Loucy (cell line): ENCODE results near the gene KCNJ6.

Experiments used
- CTCF ChIP-seq: fragments of 200-600 bp; sonication (generic); conservative IDR thresholded peaks from 2 replicates; pipeline ENCODE4 v1.5.1; 2014; ENCODE audit warnings: mild to moderate bottlenecking, antibody characterized with exemption, low read length
- EZH2phosphoT487 ChIP-seq: fragments of 200-600 bp; IDR thresholded peaks from 2 replicates; pipeline ENCODE4 v1.6.1; 2018; ENCODE audit warnings: antibody characterized with exemption, mild to moderate bottlenecking, moderate library complexity, borderline replicate concordance

- no peak for TF ChIP-seq EZH2phosphoT487
- TF ChIP-seq CTCF = no peak
Measured at GRCh38 chr21:37769656-37770055, 146.6 kb downstream of the KCNJ6 start.
